ENCODE results near the gene DOCK11. TPM values are rescaled to one million over a fixed set of nuclear protein-coding genes. Genes with fewer than 3 reads are reported as not detected.

DOCK11 gene
- total RNA-seq, 4 donors from 2014 or later: 61.9 to 139 (median 80.1) TPM

- TF ChIP-seq POLR2A (IDR thresholded peaks at IDR 0.05) (no peak), POLR2AphosphoS5 (IDR thresholded peaks at IDR 0.05) (no peak), EP300 (IDR thresholded peaks at IDR 0.05) (no peak), CTCF (IDR thresholded peaks at IDR 0.05) (no peak)
- H3K9me3 ChIP-seq: no peaks in the 10 kb centered on the region
- no peak for ATAC-seq
- H3K27ac ChIP-seq: peak overlapping the region in 3 of 4 donors; percentile 95
- 81 to 90% methylated on average over 2 to 5 of the region's 5 CpGs for WGBS, 2 donors (ENCODE audit: low coverage in 1 of 2)
- H3K4me1 ChIP-seq: peaks cover 0 to 35% (median 0%) of the 10 kb centered on the region in 3 donors
- no peaks in the 10 kb centered on the region for H3K36me3 ChIP-seq
- no peak overlapping the region for H3K4me3 ChIP-seq
- H3K27me3 ChIP-seq: no peaks in the 10 kb centered on the region
These were observed 228.8 kb downstream of the DOCK11 start for GRCh38 chrX:118724365-118724764.

DNA sequence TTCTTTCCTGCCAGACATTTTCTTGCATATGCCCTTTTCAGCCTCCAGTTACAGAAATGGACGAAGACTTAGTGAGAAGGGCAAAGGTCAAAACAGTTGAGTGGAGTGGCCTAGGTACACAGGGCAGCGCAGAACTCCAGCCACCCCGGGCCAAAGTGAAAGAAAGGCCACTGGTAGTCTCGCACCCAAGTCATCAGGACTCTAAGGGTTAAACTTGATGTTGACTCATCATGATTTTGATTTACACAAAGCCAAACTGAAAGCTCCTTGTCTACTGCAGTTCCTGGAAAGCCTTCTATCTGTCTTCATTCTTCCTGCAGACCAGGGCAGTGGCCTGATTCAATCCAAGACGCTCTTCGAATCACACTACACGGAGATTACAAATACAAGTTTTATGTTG is 229.2 kb downstream of the DOCK11 start:
- Histone ChIP-seq H3K4me1 (peaks cover 0 to 39% (median 0%) of the 10 kb centered on the region in 3 donors), H3K36me3 (no peaks in the 10 kb centered on the region), H3K9me3 (no peaks in the 10 kb centered on the region), H3K27me3 (no peaks in the 10 kb centered on the region), H3K4me3 (no peak overlapping the region), H3K27ac (peak overlapping the region; percentile 92 to 95 (median 95))
- no peak for TF ChIP-seq POLR2A (IDR thresholded peaks at IDR 0.05)
- no peak for TF ChIP-seq EP300 (IDR thresholded peaks at IDR 0.05)
- TF ChIP-seq CTCF (IDR thresholded peaks at IDR 0.05): no peak
- TF ChIP-seq POLR2AphosphoS5 (IDR thresholded peaks at IDR 0.05): no peak
- no peak for ATAC-seq
- 18 to 66% methylated on average over 3 to 4 of the region's 7 CpGs for WGBS, 2 donors (ENCODE audit: low coverage in 1 of 2)

DNA sequence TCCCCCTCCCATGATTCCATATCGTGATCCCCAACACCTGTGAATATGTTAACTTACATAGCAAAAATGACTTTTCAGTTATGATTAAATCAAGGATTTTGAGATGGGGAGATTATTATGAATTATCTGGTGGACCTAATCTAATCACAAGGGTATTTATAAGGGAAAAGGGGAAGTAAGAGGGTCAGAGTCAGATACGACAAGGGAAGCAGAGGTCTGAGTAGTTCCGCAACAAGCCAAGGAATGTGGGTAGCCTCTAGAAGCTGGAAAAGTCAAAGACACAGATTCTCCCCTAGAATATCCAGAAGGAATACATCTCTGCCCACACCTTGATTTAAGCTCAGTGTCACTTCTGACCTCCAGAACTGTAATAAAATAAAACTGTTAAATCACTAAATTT is 230.8 kb downstream of the DOCK11 start:
- peaks cover 0 to 56% (median 0%) of the 10 kb centered on the region in 3 donors for H3K4me1 ChIP-seq
- no peaks in the 10 kb centered on the region for H3K9me3 ChIP-seq
- no peak for ATAC-seq
- WGBS, 2 donors (ENCODE audit: low coverage in 1 of 2): 70 to 94% methylated on average over 2 to 3 of the region's 3 CpGs
- TF ChIP-seq POLR2AphosphoS5 (IDR thresholded peaks at IDR 0.05) (no peak), POLR2A (IDR thresholded peaks at IDR 0.05) (no peak), CTCF (IDR thresholded peaks at IDR 0.05) (no peak), EP300 (IDR thresholded peaks at IDR 0.05) (no peak)
- H3K36me3 ChIP-seq: no peaks in the 10 kb centered on the region
- H3K4me3 ChIP-seq: no peak overlapping the region
- H3K27ac ChIP-seq: peak overlapping the region; percentile 92 to 95 (median 95)
- H3K27me3 ChIP-seq: no peaks in the 10 kb centered on the region

GRCh38 chrX:118726887-118727685 is 231.5 kb downstream of the DOCK11 start, which contains the start of gene IL13RA1:
Gene IL13RA1, plus strand, starts transcription at chrX:118727606. Its CDS starts 33 bp downstream, at chrX:118727639.
- TF ChIP-seq POLR2AphosphoS5 (IDR thresholded peaks at IDR 0.05) (peak; percentile 76), EP300 (IDR thresholded peaks at IDR 0.05) (no peak), POLR2A (IDR thresholded peaks at IDR 0.05) (peak; percentile 87 to 88), CTCF (IDR thresholded peaks at IDR 0.05) (peak in 1 of 4 experiments; percentile 4)
- Histone ChIP-seq H3K4me3 (peak within 1 kb of the TSS; percentile 65 to 82), H3K4me1 (peaks cover 0 to 61% (median 0%) of the 10 kb centered on the region in 3 donors), H3K27me3 (no peaks in the 10 kb centered on the region), H3K36me3 (no peaks in the 10 kb centered on the region), H3K27ac (peak within 1 kb of the TSS; percentile 92 to 95 (median 95)), H3K9me3 (no peaks in the 10 kb centered on the region)
- peak; percentile 94 for ATAC-seq
- 32% methylated on average over 3 of the region's 56 CpGs; no CpG with 5 or more reads in 1 of the 2 donors for WGBS, 2 donors (ENCODE audit: low coverage in 1 of 2)
